GM12878 (cell line): ENCODE results near the gene UGT2A3. TPM values are rescaled to one million over a fixed set of nuclear protein-coding genes. Genes with fewer than 3 reads are reported as not detected.

Source experiments
- ATAC-seq: fragments of 200-7000 bp; cut with Tn5 transposase; 3 replicates; pipeline ENCODE4 v1.9.1; 2020; ENCODE audit warnings: mild to moderate bottlenecking, moderate library complexity
- BruUV-seq: library from RNA; stranded (reverse); fragments of 400-500 nt; replicated peaks from 2 replicates; lab custom pipeline; 2021; lab: Mats Ljungman, UMichigan
- CTCF ChIA-PET: fragments of 300-600 bp; sonication (Branson Sonifier 250); formaldehyde crosslinking; extraction: SDS; loops from one replicate; lab custom pipeline; 2021; ENCODE audit warnings: inconsistent platforms; lab: Yijun Ruan, JAX
- POLR2A ChIA-PET: fragments of 350-600 bp; formaldehyde crosslinking; extraction: SDS; loops from one replicate; lab custom pipeline; 2021; ENCODE audit warnings: inconsistent platforms; lab: Charles Lee
- RAD21 ChIA-PET: fragments of 300-600 bp; sonication (Branson Sonifier 250); formaldehyde crosslinking; loops from one replicate; lab custom pipeline; 2023; ENCODE audit warnings: antibody characterized with exemption; ENCODE audit not compliant: unreplicated experiment; lab: Charles Lee
- SMC1A ChIA-PET: fragments of 300-600 bp; sonication (Branson Sonifier 250); formaldehyde crosslinking; loops from one replicate; lab custom pipeline; 2023; ENCODE audit not compliant: unreplicated experiment, uncharacterized antibody; lab: Charles Lee
- DNase-seq: peaks from one replicate; pipeline ENCODE4 v3.0.0-alpha.2; 2011; ENCODE audit warnings: low read depth, low spot score
- FAIRE-seq: peaks from 3 replicates; lab custom pipeline; 2011; peaks lifted over from hg19 to GRCh38; lab: Jason Lieb, UNC
- H2AFZ ChIP-seq: 2 replicates; pipeline ENCODE4 v1.6.0; 2011; ENCODE audit warnings: low read depth, low read length, control low read depth; ENCODE audit not compliant: control insufficient read depth
- H3K27ac ChIP-seq: 2 replicates; pipeline ENCODE4 v1.5.1; 2011; ENCODE audit warnings: control low read depth; ENCODE audit not compliant: control insufficient read depth, insufficient read depth
- H3K27me3 ChIP-seq, 2 experiments: replicated peaks in 1 of 2; 2 replicates each; pipeline versions ENCODE4 v1.6.0 to v1.6.1; 2011; ENCODE audit warnings: low read length in 1 of 2; ENCODE audit not compliant: control insufficient read depth in 2 of 2, insufficient read depth in 2 of 2
- H3K36me3 ChIP-seq, 2 experiments: 2 replicates each; pipeline ENCODE4 v1.5.1; 2011; ENCODE audit warnings: low read length in 1 of 2; ENCODE audit not compliant: control insufficient read depth in 2 of 2, insufficient read depth in 2 of 2
- H3K4me1 ChIP-seq: 2 replicates; pipeline ENCODE4 v1.6.1; 2011; ENCODE audit warnings: mild to moderate bottlenecking, low read length, moderate library complexity, mixed read lengths; ENCODE audit not compliant: control insufficient read depth, insufficient read depth
- H3K4me2 ChIP-seq: 2 replicates; pipeline ENCODE4 v1.6.0; 2011; ENCODE audit warnings: control low read depth; ENCODE audit not compliant: control insufficient read depth, insufficient read depth
- H3K4me3 ChIP-seq: fragments of 200-600 bp; sonication (generic); 2 replicates; pipeline ENCODE4 v1.5.1; 2016
- H3K79me2 ChIP-seq: 2 replicates; pipeline ENCODE4 v1.6.0; 2011; ENCODE audit warnings: low read length; ENCODE audit not compliant: control insufficient read depth, insufficient read depth
- H3K9ac ChIP-seq: 2 replicates; pipeline ENCODE4 v1.8.0; 2011; ENCODE audit warnings: low read length, control low read depth, mixed read lengths; ENCODE audit not compliant: control insufficient read depth, insufficient read depth
- H3K9me3 ChIP-seq: replicated peaks from 3 replicates; pipeline ENCODE4 v1.5.1; 2011; ENCODE audit warnings: mild to moderate bottlenecking, low read length; ENCODE audit not compliant: control insufficient read depth, insufficient read depth
- H4K20me1 ChIP-seq: 2 replicates; pipeline ENCODE4 v1.6.0; 2011; ENCODE audit not compliant: control insufficient read depth, insufficient read depth
- CHD4 ChIP-seq: fragments of 200-600 bp; sonication (generic); IDR thresholded peaks from 2 replicates; pipeline ENCODE4 v1.6.1; 2016; ENCODE audit warnings: mild to moderate bottlenecking
- CREM ChIP-seq: IDR thresholded peaks from 2 replicates; pipeline ENCODE4 v1.6.1; 2014; ENCODE audit warnings: antibody characterized with exemption, low read depth
- ESRRA ChIP-seq: IDR thresholded peaks from 2 replicates; pipeline ENCODE4 v1.6.1; 2012; ENCODE audit warnings: mild to moderate bottlenecking, low read length, improper control_type of control experiment
- HCFC1 ChIP-seq: fragments of 150-350 bp; IDR thresholded peaks from 2 replicates; pipeline ENCODE4 v1.6.1; 2014; ENCODE audit warnings: low read length
- LARP7 ChIP-seq: fragments of 450-650 bp; IDR thresholded peaks from 2 replicates; pipeline ENCODE4 v1.6.1; 2017; ENCODE audit warnings: mild to moderate bottlenecking
- MTA3 ChIP-seq: IDR thresholded peaks from 2 replicates; pipeline ENCODE4 v1.6.1; 2012; ENCODE audit warnings: low read length, inconsistent platforms, borderline replicate concordance
- MXI1 ChIP-seq: fragments of 150-350 bp; IDR thresholded peaks from 2 replicates; pipeline ENCODE4 v1.6.1; 2011; ENCODE audit warnings: low read depth, mild to moderate bottlenecking, inconsistent platforms, low read length, improper control_type of control experiment
- NBN ChIP-seq: fragments of 450-650 bp; IDR thresholded peaks from 2 replicates; pipeline ENCODE4 v1.6.1; 2016
- NRF1 ChIP-seq: conservative IDR thresholded peaks from 2 replicates; pipeline ENCODE4 v1.6.1; 2011; ENCODE audit warnings: mild to moderate bottlenecking, low read depth, low read length, improper control_type of control experiment
- RFX5 ChIP-seq: IDR thresholded peaks from 2 replicates; pipeline ENCODE4 v1.6.1; 2011; ENCODE audit warnings: low read depth, low read length, improper control_type of control experiment
- SMC3 ChIP-seq: IDR thresholded peaks from 2 replicates; pipeline ENCODE4 v1.6.1; 2011; ENCODE audit warnings: low read length, improper control_type of control experiment, borderline replicate concordance
- ZNF592 ChIP-seq: fragments of 450-650 bp; IDR thresholded peaks from 2 replicates; pipeline ENCODE4 v1.6.1; 2017; ENCODE audit warnings: mild to moderate bottlenecking, moderate library complexity
- WGBS: methylation state at CpG from one replicate; pipeline ENCODE4 v1.1.6; 2016; ENCODE audit warnings: low lambda C conversion rate; ENCODE audit not compliant: insufficient replicate concordance, insufficient coverage; ENCODE audit errors: missing lambda C conversion rate; 5-methylcytosine and 5-hydroxymethylcytosine counted together
- in situ Hi-C: fragments of 300-500 bp; cut with MboI; formaldehyde crosslinking; loops from 9 replicates; pipeline ENCODE4 v1.14.3; 2018; ENCODE audit warnings: mixed read lengths
- intact Hi-C: fragments of 100-400 bp; cut with micrococcal nuclease; formaldehyde crosslinking; loops from one replicate; pipeline ENCODE4 v1.14.2; 2022; ENCODE audit not compliant: unreplicated experiment
- polyA plus RNA-seq, 11 experiments: library from polyadenylated mRNA; depleted of rRNA in 4 of 11; unstranded in 6 of 11; stranded (reverse) in 5 of 11; fragments of >200 nt; fragmentation: Nextera tagmentation in 4 of 11; fragmentation: Illumina TruSeq in 1 of 11; extraction: Ambion mirVana in 4 of 11; extraction: Trizol in 1 of 11; gene quantifications; 1 replicate in 1 of 11; 2 replicates in 10 of 11; pipeline versions ENCODE4 v1.2.1 to v1.2.3, GENCODE V29; 2011 to 2016; ENCODE audit warnings: inconsistent platforms in 2 of 11, missing spikeins in 2 of 11, low read depth in 1 of 11
- total RNA-seq, 4 experiments: library from RNA; depleted of rRNA in 3 of 4; stranded (reverse); fragments of >200 nt in 3 of 4; fragmentation: Illumina TruSeq in 1 of 4; extraction: Trizol in 1 of 4; gene quantifications; 2 replicates each; pipeline versions ENCODE4 v1.2.1 to v1.2.3, GENCODE V29; 2013 to 2021

Gene UGT2A3
- total and polyA plus RNA-seq, 10 of the 15 experiments (the other 5 are each of a cell fraction or from before 2014, with no cell fraction given) = 0.04 to 0.18 (median 0.09) TPM; not detected in 2

- TF ChIP-seq MXI1 (no peak), HCFC1 (no peak)
Observed at GRCh38 chr4:68892861-68893260, 58.7 kb downstream of the UGT2A3 start (continued).

GRCh38 chr4:68891678-68892077 is 59.9 kb downstream of the UGT2A3 start:
- H3K27ac ChIP-seq = no peak overlapping the region
- ChIA-PET RAD21 (no interaction called here), SMC1A (no interaction called here), POLR2A (no interaction called here)
- no peaks in the 10 kb centered on the region for H3K4me1 ChIP-seq
- ATAC-seq = no peak
- no TSS peak for BruUV-seq
- 31% methylated on average over 3 of the region's 3 CpGs for WGBS
- H3K4me3 ChIP-seq = no peak overlapping the region
- no peak overlapping the region for H3K4me2 ChIP-seq
- no peak overlapping the region for H2AFZ ChIP-seq
- H3K9ac ChIP-seq = no peak overlapping the region
- no peaks in the 10 kb centered on the region for H4K20me1 ChIP-seq
- TF ChIP-seq NRF1 (no peak), SMC3 (no peak), CHD4 (no peak), MTA3 (no peak), NBN (no peak)
- TF ChIP-seq, all 136 proteins: peak for 0
- in situ Hi-C loops (no loop called here), intact Hi-C loops (loop anchor here (10.0 kb wide), 1 partner anchor 247 kb away; no protein-coding TSS in a partner anchor)
- CTCF ChIA-PET = no interaction called here
- H3K79me2 ChIP-seq = no peaks in the 10 kb centered on the region
- FAIRE-seq (no peak), DNase-seq (no peak)
- no peaks in the 10 kb centered on the region for H3K36me3 ChIP-seq
- no peaks in the 10 kb centered on the region for H3K9me3 ChIP-seq
- no peaks in the 10 kb centered on the region for H3K27me3 ChIP-seq

GRCh38 chr4:68885545-68885944 is 66.1 kb downstream of the UGT2A3 start:
- Histone ChIP-seq H3K27ac (no peak overlapping the region), H3K9me3 (no peaks in the 10 kb centered on the region), H2AFZ (no peak overlapping the region), H3K9ac (no peak overlapping the region), H3K79me2 (no peaks in the 10 kb centered on the region), H3K4me2 (no peak overlapping the region), H3K4me1 (no peaks in the 10 kb centered on the region), H3K27me3 (no peaks in the 10 kb centered on the region), H3K36me3 (no peaks in the 10 kb centered on the region), H3K4me3 (no peak overlapping the region), H4K20me1 (no peaks in the 10 kb centered on the region)
- ChIA-PET SMC1A (interaction anchor here (1.2 to 1.4 kb wide), 2 partner anchors 12 to 15 kb away, joined by 4 to 5 read pairs; no protein-coding TSS in a partner anchor), RAD21 (no interaction called here), POLR2A (no interaction called here), CTCF (interaction anchor here (1.7 kb wide), 1 partner anchor 19 kb away, joined by 3 read pairs; no protein-coding TSS in a partner anchor)
- BruUV-seq = no TSS peak
- intact Hi-C loops (no loop called here), in situ Hi-C loops (no loop called here)
- FAIRE-seq (no peak), DNase-seq (no peak), ATAC-seq (no peak)
- WGBS = 0% methylated on average over 1 of the region's 1 CpG
- TF ChIP-seq ESRRA (no peak), ZNF592 (no peak), CREM (no peak), LARP7 (no peak), RFX5 (no peak)
